GM21529 (cell line): ENCODE measurements around the gene WNT16.

Experiments used
- ATAC-seq: cut with Tn5 transposase; IDR thresholded peaks from one replicate; pipeline ENCODE4 v1.9.1; 2021; ENCODE audit not compliant: unreplicated experiment

WNT16 gene

DNA sequence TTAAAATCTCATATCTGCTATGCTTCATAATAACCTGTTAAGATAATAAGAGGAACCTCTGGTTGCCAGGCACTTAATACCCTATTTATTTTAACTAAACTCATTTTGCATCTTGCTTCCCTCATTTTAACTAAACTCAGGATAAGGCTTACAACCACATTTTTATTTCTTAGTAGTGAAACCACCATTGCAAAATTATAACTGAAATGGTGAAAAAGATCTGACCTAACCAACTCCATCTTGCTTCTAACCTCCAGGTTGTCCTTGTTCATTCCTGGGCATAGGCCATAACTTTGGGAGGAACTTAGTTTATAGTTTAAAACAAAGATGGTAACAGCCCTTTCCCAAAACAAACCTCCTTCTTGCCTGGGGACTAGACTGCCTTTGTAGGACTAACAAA, 61.3 kb downstream of the WNT16 start:
- no peak for ATAC-seq

DNA sequence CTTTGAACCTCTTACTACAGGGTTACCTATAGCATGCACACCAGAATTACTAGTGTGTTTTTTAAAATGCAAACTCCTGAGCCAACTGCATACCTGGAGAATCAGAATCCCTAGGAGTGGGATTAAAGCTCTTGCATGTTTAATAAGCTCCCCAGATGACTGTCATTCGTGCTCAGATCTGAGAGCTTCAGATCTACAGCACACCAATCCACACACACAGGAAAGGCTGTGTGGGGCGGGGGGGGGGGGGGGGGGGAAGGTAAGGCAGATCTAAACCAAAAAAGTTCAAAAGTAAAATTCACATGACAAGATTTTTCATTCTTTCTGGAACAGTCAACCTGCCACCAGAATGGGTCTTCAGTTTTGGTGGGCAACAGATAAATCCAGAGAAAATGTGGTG, 61.8 kb downstream of the WNT16 start:
- no peak for ATAC-seq
